SHP77 (cell line): ENCODE data around the gene PCDHGA4.
"Not testable (repeated sequence)": the region's sequence is repeated elsewhere in the genome, so short reads cannot be mapped to it uniquely, and the experiment has no call there.

ENCODE experiments used
- DNase-seq, 2 experiments: peaks; one replicate each; lab custom pipeline; 2025; lab: John Stamatoyannopoulos, UW

Gene PCDHGA4

GRCh38 chr5:141384471-141385267, 29.8 kb downstream of the PCDHGA4 start:
- DNase-seq, result no peak

- DNase-seq, result not testable (repeated sequence)
Measured at GRCh38 chr5:141387557-141388311, 32.9 kb downstream of the PCDHGA4 start, which contains the start of gene PCDHGB4. TSS of gene PCDHGB4 (plus strand) at chr5:141387698. CDS start at chr5:141387885, 187 bp downstream.

DNA sequence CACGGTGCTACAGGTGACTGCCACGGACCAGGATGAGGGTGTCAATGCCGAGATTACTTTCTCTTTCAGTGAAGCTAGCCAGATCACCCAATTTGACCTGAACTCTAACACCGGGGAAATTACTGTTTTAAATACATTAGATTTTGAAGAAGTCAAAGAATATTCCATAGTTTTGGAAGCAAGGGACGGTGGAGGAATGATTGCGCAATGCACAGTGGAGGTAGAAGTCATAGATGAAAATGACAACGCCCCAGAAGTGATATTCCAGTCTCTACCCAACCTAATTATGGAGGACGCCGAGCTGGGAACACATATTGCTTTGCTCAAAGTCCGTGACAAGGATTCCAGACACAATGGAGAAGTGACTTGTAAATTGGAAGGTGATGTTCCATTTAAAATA, 33.8 kb downstream of the PCDHGA4 start:
- DNase-seq, result no peak

DNA sequence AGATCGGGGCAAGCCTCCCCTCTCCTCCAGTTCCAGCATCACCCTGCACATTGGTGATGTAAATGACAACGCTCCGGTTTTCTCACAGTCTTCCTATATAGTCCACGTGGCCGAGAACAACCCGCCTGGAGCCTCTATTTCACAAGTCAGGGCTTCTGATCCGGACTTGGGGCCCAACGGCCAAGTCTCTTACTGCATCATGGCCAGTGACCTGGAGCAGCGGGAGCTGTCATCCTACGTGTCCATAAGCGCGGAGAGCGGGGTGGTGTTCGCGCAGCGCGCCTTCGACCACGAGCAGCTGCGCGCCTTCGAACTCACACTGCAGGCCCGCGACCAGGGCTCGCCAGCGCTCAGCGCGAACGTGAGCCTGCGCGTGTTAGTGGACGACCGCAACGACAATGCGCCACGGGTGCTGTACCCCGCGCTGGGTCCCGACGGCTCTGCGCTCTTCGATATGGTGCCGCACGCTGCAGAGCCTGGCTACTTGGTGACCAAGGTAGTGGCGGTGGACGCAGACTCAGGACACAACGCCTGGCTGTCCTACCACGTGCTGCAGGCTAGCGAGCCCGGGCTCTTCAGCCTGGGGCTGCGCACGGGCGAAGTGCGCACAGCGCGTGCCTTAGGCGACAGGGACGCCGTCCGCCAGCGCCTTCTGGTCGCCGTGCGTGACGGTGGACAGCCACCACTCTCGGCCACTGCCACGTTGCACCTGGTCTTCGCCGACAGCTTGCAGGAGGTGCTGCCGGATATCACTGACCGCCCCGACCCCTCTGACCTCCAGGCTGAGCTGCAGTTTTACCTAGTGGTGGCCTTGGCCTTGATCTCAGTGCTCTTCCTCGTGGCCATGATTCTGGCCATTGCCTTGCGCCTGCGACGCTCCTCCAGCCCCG, 34.6 kb downstream of the PCDHGA4 start:
- no peak for DNase-seq

DNA sequence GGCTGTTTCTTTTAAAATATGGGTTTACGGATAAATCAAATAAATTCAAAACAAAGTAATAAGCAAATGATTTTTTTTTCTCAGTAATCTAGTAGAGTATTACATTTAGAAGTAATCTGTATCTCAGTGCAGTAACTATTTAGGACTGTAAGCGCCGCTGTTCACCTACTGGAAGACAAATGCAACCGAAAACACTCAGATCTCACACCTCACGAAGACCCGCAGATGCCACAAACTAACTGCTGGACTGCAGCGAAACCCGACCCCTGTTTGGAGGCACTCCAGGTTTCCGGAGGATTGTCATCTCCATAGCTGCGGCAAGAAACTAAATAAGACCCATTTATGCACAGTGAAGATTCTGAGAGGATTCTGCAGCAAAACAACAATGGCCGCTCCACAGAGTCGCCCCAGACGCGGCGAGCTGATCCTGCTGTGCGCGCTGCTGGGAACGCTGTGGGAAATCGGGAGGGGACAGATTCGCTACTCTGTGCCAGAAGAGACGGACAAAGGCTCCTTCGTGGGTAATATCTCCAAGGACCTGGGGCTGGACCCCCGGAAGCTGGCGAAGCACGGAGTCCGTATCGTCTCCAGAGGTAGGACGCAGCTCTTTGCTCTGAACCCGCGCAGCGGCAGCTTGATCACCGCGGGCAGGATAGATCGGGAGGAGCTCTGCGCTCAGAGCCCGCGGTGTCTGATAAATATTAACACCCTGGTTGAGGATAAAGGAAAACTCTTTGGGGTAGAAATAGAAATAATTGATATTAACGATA, 37.8 kb downstream of the PCDHGA4 start, which contains the start of gene PCDHGA8:
PCDHGA8 (plus strand) TSS at position 205 of the 770 bp plus-strand sequence; CDS start at position 386, 181 bp downstream.
- no peak for DNase-seq

GRCh38 chr5:141393267-141393666, 38.4 kb downstream of the PCDHGA4 start:
- DNase-seq, result no peak

DNA sequence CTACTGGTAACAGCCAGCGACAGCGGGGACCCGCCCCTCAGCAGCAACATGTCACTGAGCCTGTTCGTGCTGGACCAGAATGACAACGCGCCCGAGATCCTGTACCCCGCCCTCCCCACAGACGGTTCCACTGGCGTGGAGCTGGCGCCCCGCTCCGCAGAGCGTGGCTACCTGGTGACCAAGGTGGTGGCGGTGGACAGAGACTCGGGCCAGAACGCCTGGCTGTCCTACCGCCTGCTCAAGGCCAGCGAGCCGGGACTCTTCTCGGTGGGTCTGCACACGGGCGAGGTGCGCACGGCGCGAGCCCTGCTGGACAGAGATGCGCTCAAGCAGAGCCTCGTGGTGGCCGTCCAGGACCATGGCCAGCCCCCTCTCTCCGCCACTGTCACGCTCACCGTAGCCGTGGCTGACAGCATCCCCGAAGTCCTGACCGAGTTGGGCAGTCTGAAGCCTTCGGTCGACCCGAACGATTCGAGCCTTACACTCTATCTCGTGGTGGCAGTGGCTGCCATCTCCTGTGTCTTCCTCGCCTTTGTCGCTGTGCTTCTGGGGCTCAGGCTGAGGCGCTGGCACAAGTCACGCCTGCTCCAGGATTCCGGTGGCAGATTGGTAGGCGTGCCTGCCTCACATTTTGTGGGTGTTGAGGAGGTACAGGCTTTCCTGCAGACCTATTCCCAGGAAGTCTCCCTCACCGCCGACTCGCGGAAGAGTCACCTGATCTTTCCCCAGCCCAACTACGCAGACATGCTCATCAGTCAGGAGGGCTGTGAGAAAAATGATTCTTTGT, 39.8 kb downstream of the PCDHGA4 start:
- not testable (repeated sequence) for DNase-seq

GRCh38 chr5:141397756-141398551, 43.1 kb downstream of the PCDHGA4 start, which contains the start of gene PCDHGB5:
TSS of gene PCDHGB5 (plus strand) at chr5:141397947. CDS start at chr5:141398128, 181 bp downstream.
- not testable (repeated sequence) for DNase-seq

- DNase-seq, result no peak
Measured at GRCh38 chr5:141398608-141399007, 43.8 kb downstream of the PCDHGA4 start.

GRCh38 chr5:141399555-141400258, 44.9 kb downstream of the PCDHGA4 start:
- no peak for DNase-seq

- peak; percentile 6 to 10 for DNase-seq
Measured at GRCh38 chr5:141402553-141403243, 47.9 kb downstream of the PCDHGA4 start, which contains the start of gene PCDHGA9. TSS of gene PCDHGA9 (plus strand) at chr5:141402778. CDS start at chr5:141402953, 175 bp downstream.

DNA sequence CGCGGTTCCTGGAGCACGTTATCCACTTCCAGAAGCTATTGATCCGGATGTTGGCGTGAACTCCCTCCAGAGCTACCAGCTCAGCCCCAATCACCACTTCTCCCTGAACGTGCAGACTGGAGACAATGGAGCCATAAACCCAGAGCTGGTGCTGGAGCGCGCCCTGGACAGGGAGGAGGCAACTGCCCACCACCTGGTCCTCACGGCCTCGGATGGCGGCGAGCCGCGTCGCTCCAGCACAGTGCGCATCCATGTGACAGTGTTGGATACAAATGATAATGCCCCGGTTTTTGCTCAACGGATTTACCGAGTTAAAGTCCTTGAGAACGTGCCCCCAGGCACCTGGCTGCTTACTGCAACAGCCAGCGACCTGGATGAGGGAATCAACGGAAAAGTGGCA, 48.6 kb downstream of the PCDHGA4 start:
- no peak for DNase-seq
